GM18868 (cell line): ENCODE measurements around the gene TMEM132D.

Experiments used
- ATAC-seq: cut with Tn5 transposase; IDR thresholded peaks from one replicate; pipeline ENCODE4 v1.9.1; 2021; ENCODE audit warnings: mild to moderate bottlenecking, moderate library complexity; ENCODE audit not compliant: unreplicated experiment

Gene TMEM132D

GRCh38 chr12:129606239-129606638, 297.6 kb downstream of the TMEM132D start:
- ATAC-seq, result no peak

- ATAC-seq, result no peak
Observed at GRCh38 chr12:129605666-129606065, 298.2 kb downstream of the TMEM132D start.

- no peak for ATAC-seq
Observed at GRCh38 chr12:129604506-129604905, 299.3 kb downstream of the TMEM132D start.

- ATAC-seq, result no peak
Observed at GRCh38 chr12:129599406-129599805, 304.4 kb downstream of the TMEM132D start.

- ATAC-seq, result no peak
Observed at GRCh38 chr12:129594098-129594497, 309.7 kb downstream of the TMEM132D start.

- no peak for ATAC-seq
Observed at GRCh38 chr12:129592449-129592848, 311.4 kb downstream of the TMEM132D start.

- no peak for ATAC-seq
Observed at GRCh38 chr12:129589503-129589902, 314.3 kb downstream of the TMEM132D start.

GRCh38 chr12:129588142-129588541, 315.7 kb downstream of the TMEM132D start:
- no peak for ATAC-seq

GRCh38 chr12:129585296-129585695, 318.5 kb downstream of the TMEM132D start:
- ATAC-seq, result no peak

GRCh38 chr12:129579879-129580278, 323.9 kb downstream of the TMEM132D start:
- ATAC-seq, result no peak

- no peak for ATAC-seq
Observed at GRCh38 chr12:129571901-129572494, 331.8 kb downstream of the TMEM132D start.

GRCh38 chr12:129570796-129571400, 332.9 kb downstream of the TMEM132D start:
- no peak for ATAC-seq

GRCh38 chr12:129566800-129567199, 337.0 kb downstream of the TMEM132D start:
- ATAC-seq, result no peak

- peak; percentile 55 for ATAC-seq
Observed at GRCh38 chr12:129564768-129565167, 339.1 kb downstream of the TMEM132D start.

- ATAC-seq, result no peak
Observed at GRCh38 chr12:129563266-129563665, 340.6 kb downstream of the TMEM132D start.

GRCh38 chr12:129561304-129561703, 342.5 kb downstream of the TMEM132D start:
- ATAC-seq, result no peak

- no peak for ATAC-seq
Observed at GRCh38 chr12:129559776-129560175, 344.0 kb downstream of the TMEM132D start.

GRCh38 chr12:129558036-129558435, 345.8 kb downstream of the TMEM132D start:
- ATAC-seq, result no peak

- ATAC-seq, result no peak
Observed at GRCh38 chr12:129556082-129556481, 347.7 kb downstream of the TMEM132D start.

GRCh38 chr12:129552996-129553750, 350.7 kb downstream of the TMEM132D start:
- ATAC-seq, result no peak

- ATAC-seq, result no peak
Observed at GRCh38 chr12:129551441-129551840, 352.4 kb downstream of the TMEM132D start.

GRCh38 chr12:129550353-129550752, 353.5 kb downstream of the TMEM132D start:
- no peak for ATAC-seq
